ENCODE results near the gene CARM1.

The CARM1 gene

DNA sequence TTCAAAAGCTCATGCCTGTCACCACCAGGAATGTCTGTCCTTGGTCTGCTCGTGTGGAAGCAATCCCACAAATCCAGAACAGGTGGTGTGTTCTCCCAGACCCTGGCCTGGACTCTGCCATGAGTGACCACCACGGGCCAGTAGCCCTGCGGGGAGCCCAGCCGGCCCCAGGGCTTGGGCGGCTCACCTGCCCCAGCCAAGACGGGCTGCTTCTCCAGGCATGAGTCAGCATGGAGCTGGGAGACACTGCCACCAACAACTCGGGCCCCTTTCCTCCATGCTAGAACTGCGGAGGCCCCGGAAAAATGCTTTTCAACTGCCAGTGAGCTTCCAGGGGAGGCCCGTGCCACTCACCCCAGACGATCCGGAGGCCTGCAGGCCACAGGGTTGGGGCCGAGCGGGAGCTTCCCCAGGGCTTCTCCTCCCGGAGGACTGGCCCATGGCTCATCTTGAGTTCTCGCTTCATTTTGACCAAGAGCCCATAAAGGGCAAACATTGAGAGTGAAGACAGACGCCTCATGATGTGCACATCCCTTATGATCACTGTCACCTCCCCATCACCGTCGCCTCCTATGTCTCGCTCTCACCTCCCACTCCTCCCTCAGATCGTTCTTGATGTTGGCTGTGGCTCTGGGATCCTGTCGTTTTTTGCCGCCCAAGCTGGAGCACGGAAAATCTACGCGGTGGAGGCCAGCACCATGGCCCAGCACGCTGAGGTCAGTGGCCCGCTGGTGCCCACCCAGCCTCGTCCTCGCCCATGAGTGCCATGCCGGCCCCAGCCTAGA is 40.4 kb downstream of the CARM1 start:
- DNase-seq = no peak

DNA sequence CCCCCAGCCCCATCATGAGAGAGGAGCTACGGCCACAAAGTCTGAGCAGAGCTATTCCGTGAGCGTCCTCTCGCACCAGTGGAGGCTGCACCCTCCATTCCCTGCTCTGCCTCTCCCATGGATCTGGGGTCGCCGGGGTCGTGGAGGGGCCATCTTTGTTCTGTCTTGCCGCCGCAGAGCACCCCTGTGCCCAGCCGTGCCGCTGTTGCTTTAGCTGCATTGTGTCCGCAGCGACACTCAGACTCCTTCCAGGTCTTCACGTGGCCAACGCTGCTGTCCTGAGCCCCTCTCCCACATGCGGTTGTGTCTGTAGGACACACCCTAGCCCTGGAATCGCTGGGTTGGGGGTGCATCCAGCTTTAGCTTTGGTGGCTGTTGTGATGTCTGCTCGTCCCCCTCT is 41.3 kb downstream of the CARM1 start:
- no peak for DNase-seq

DNA sequence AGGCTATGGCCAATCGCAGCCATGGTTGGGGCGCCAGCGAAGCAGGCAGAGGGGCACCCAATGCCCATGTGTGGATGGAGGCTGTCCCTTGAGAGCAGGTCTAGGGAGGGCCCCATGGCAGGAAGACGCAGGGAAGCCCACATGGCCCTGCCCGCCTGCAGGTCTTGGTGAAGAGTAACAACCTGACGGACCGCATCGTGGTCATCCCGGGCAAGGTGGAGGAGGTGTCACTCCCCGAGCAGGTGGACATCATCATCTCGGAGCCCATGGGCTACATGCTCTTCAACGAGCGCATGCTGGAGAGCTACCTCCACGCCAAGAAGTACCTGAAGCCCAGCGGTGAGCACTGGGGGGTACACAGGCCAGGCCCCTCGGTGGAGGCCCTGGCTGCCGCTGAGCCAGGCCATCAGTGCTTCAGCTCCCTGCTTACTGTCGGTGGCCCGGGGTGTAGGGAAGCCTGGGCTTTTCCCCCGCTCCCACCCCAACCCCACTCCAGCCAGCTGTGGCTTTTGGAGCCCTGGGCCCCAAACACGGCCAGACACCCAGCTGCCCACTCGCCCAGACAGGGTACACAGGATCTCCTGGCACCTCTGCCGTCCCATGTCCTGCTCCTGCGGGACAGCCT is 42.5 kb downstream of the CARM1 start:
- no peak for DNase-seq

DNA sequence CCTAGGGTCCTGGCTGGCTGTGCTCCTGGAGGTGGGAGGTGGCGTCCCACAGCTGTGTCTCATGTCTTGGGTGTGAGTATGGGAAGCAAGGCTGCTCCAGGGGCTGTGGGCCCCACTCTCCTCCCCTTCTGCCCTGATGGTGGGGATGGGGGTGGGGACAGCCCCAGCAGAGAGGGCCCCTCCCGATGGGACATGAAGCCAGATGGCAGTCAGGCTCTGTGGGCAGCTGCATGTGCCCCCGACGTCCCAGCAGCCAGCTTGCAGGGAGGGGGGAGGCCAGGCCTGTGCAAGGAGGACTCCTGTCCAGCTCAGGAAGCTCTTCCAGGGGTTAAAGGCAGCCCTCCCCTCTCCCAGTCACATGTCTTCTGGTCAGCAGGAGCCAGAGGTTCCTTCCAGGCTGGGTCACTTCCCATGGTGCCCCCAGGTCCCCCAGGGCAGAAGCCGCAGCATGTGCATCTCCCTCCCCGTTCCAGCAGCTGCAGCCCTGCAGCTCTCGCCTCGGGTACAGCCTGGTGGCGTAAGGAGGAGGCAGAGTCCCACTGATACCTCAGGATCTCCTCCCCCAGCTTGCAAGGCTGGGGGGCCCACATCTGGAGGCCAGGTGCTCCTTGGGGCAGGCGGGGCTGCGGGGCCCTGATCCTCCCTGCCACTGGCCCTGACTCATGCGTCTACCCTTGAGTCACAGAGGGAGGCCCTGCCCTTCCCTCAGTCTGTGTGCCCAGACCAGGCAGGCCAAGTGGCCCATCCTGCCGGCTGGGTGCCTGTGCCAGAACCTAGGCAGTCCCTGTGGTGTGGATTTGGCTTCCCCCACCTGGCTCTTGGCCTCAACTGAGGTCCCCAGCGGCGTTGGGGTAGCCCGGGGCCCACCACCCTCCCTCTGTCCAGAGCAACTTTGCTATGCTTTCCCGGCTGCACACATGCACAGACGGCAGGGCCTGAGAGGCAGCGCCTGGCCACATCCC is 44.1 kb downstream of the CARM1 start:
- no peak for DNase-seq

DNA sequence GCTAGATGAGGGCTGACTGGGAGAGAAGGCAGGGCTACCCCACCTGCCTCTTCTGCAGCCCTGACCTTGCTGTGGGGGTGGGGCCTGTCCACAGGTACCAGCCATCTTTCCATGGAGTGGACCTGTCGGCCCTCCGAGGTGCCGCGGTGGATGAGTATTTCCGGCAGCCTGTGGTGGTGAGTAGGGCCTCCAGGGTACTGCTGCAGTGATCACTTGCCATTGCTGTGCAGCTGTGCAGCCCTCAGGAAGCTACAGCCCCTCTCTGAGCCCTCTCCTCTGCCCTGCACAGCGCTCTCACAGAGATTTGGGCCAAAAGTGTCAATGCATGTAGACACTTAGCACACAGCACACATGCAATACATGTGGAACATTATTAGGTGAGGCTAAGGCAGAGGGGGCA is 45.2 kb downstream of the CARM1 start:
- DNase-seq = no peak

DNA sequence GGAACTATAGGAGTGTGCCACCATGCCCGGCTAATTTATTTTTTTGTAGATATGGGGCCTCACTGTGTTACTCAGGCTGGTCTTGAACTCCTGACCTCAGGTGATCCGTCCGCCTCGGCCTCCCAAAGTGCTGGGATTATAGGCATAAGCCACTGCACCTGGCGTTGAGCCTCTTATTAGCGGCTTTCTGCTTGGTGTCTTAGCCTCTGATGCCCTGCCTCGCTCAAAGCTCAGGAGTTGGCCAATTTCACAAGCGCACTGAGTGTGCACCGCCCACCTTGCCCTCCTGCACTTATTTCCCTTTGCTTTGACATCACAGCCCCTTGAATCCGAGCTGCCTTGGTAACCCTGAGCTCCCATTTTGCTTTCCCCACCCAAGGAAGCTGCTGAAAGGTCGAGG is 47.0 kb downstream of the CARM1 start:
- DNase-seq = no peak

DNA sequence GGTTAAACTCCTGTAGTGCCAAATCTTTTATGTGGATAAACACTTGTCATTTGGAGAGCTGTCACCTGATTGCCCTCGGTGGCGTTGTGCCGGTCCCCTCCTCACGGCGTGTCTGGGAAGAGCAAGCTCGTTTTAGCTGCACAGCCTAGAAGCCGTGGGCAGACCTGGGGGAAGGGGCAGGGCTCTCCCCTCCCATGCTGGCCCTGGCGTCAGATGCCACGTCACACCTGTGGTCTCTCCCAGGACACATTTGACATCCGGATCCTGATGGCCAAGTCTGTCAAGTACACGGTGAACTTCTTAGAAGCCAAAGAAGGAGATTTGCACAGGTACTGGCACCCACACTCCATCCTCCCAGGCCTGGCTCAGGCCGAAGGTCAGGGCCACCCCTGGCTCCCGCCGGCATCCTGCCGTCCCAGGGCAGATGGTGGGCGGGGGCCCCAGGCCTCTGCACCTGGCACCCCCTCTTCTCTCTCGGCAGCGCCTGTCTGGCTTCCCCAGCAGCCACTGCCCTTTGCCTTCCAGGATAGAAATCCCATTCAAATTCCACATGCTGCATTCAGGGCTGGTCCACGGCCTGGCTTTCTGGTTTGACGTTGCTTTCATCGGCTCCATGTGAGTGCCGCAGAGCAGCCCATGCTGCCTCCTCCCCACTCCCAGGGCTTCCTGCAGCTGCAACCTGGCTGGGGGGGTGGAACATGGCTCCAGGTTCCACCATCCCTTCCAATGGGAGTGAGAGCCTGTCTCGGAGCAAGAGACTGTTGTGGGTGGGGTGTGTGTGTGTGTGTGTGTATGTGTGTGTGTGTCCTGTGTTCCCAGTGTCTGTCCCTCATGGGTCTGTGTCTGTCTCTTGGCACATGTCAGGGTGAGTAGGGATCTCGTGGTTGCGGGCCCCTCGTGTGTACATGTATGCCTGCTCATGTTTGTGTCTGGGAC is 48.3 kb downstream of the CARM1 start:
- DNase-seq = no peak

DNA sequence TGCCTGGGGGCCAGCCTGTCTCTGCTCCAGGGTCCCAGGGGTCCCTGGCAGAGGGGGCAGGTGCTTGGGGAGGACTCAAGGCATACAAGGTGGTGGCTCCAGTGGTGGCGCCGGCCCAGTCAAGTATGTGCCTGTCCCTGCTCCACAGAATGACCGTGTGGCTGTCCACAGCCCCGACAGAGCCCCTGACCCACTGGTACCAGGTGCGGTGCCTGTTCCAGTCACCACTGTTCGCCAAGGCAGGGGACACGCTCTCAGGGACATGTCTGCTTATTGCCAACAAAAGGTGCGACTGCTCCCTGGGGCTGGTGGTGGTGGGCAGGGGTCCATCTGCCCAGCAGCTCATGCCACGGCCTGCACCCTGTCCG is 48.9 kb downstream of the CARM1 start:
- no peak for DNase-seq

DNA sequence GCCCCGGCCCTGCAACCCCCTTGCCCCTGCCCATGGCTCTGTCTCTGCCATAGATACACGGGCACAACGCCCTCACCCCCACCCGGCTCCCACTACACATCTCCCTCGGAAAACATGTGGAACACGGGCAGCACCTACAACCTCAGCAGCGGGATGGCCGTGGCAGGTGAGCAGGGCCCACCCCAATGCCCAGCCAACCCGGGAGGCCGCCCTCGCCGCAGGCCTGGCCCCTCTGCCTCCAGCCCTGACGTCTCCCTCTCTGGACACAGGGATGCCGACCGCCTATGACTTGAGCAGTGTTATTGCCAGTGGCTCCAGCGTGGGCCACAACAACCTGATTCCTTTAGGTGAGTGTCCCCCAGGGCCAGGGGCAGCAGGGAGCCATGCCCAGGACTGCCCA is 49.4 kb downstream of the CARM1 start:
- DNase-seq = no peak

DNA sequence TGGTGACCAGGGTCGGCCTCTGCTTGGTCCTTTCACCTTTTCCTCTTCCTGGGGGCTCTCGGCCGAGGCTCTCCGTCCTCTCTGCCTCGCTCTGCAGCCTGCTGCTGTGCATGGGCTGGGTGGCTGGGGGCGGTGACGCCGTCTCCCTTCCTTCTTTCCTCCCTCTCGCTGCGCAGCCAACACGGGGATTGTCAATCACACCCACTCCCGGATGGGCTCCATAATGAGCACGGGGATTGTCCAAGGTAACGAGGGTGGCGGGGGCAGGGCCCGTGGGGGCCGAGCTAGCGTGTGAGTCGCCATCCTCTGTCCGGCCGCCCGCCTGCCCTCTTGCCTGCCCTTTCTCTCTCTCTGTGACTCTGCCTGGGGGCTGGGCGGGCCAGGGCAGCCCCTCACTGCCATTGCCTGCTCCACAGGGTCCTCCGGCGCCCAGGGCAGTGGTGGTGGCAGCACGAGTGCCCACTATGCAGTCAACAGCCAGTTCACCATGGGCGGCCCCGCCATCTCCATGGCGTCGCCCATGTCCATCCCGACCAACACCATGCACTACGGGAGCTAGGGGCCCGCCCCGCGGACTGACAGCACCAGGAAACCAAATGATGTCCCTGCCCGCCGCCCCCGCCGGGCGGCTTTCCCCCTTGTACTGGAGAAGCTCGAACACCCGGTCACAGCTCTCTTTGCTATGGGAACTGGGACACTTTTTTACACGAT is 50.0 kb downstream of the CARM1 start:
- no peak for DNase-seq

DNA sequence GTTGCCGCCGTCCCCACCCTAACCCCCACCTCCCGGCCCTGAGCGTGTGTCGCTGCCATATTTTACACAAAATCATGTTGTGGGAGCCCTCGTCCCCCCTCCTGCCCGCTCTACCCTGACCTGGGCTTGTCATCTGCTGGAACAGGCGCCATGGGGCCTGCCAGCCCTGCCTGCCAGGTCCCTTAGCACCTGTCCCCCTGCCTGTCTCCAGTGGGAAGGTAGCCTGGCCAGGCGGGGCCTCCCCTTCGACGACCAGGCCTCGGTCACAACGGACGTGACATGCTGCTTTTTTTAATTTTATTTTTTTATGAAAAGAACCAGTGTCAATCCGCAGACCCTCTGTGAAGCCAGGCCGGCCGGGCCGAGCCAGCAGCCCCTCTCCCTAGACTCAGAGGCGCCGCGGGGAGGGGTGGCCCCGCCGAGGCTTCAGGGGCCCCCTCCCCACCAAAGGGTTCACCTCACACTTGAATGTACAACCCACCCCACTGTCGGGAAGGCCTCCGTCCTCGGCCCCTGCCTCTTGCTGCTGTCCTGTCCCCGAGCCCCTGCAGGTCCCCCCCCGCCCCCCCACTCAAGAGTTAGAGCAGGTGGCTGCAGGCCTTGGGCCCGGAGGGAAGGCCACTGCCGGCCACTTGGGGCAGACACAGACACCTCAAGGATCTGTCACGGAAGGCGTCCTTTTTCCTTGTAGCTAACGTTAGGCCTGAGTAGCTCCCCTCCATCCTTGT is 50.7 kb downstream of the CARM1 start:
- no peak for DNase-seq

DNA sequence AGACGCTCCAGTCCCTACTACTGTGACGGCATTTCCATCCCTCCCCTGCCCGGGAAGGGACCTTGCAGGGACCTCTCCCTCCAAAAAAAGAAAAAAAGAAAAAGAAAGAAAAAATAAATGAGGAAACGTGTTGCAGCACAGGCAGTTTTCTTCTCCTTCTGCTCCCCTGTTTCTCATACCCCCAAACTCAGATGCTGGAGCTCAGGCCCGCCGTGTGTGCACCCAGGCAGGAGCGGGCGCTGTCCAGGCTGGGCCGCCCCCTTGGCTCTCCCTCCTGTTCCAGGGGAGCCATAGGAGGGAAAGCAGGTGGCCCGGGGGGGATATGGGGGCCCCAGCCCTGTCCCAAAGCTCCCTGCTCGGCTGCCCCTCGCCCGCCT is 51.3 kb downstream of the CARM1 start:
- no peak for DNase-seq

DNA sequence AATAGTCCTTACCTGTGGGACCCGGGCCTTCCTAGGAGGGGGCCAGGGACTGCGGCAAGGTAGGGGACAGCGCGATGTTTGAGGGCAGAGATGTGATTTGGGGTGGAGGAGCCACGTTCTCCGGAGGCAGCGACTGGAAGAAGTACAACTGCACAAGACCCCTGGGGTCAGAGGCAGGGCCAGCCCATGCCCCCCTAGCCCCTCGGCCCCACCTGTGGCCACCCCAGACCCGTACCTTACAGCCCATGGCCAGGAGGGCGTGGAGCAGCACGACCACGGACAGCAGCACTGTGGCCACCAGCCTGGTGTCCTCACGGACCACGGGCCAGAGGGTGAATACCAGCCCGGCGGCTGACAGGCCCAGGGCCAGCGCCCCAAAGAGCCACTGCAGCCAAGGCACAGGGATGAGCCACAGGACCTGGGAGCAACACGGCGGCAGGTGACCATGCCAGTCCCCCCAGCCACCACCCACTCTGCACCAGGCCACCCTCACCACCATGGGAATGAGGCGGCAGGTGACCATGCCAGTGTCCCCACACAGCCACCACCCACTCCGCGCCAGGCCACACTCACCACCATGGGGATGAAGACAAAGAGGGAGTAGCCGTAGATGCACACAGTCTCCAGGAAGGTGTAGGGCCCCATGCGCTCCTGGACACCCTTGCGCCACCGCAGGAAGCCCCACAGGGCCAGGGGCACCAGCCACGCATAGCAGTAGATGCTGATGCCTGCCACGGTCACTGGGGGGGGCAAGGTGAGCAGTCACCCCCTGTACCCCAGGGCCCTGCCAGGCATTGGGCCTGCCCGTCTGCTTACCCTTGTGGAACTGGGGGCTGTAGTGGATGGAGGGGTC is 52.1 kb downstream of the CARM1 start:
- DNase-seq = no peak

DNA sequence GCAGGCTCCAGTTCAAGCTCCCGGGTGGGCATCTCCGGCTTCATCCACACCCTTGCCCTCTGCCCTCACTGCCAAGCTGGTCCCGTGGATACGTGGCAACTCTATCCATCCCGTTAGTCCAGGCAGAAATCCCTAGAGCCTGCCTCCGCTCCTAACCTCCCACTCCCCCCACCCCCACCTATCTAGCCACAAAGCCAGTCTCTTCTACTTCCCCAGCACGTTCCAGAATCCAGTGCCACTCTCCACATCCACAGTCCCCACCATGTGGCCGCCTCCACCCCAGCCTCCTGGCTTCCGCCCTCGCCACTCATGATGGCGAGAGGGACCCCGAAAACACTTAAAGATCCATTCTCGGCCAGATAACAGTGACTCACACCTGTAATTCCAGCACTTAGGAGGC is 53.2 kb downstream of the CARM1 start:
- no peak for DNase-seq

DNA sequence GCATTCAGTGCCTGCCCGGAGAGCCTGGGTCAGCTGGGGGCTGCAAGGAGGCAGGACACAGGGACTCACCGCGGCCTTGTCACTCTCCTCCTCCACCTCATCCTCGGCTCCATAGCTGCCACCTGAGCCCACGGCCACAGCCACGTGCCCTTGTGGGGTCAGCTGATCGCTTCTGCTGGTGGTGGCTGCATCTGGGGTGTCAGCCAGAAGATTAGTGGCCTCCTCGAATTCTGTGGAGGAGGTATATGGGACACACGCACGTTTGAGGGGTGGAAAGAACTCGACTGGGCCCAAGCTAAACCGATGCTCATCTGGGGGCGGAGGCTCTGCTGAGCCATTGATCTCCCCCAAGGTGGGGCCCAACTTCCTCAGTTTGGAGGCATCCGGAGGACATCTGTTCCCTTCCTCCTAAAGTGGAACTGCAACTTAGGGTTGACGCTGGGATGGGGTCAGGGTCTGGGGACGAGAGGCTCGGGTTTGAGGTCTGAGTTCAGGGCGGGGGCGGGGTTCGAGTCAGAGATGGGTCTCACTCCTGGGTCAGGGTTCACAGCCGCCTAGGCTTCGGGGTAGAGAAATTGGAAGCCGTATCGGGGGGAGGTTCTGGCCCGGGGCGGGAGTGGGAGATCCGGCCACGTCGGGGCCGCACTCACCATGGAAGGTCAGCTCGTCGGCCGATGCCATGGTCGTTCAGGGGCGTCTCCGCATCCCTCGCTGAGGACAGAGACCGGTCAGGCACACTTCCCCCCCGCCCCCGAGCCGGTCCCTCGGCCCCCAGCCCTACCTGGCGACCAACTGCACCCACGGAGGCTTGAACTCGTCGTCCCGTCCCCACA is 56.6 kb downstream of the CARM1 start:
- DNase-seq = no peak

DNA sequence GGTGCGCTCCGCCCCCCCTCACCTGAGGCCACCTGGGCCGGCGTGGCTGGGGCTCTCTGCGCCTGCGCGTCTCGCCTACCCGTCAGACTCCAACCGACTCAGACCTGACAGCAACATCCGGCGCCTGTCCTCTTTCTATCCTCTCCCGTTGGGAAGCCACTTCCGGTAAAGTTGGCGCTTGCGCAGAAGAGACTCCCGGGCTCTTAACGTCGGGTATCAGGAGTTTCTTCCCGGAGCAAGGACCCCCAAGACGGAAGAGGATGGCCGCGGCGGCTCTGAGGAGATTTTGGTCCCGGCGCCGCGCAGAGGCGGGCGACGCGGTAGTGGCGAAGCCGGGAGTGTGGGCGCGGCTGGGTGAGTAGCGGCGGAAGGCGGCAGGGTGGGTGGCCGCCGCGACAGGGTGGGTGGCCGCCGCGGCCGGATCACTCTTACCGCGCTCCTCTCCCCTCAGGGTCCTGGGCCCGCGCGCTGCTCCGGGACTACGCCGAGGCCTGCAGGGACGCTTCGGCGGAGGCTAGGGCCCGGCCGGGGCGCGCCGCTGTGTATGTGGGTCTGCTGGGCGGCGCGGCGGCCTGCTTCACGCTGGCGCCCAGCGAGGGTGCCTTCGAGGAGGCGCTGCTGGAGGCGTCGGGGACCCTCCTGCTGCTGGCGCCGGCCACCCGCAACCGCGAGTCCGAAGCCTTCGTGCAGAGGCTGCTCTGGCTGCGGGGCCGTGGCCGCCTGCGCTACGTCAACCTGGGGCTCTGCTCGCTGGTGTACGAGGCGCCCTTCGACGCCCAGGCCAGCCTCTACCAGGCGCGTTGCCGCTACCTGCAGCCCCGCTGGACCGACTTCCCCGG is 57.4 kb downstream of the CARM1 start, which contains the start of the genes TIMM29 and YIPF2:
Gene TIMM29, plus strand, starts transcription at position 249 of the 839 bp plus-strand sequence. Its CDS starts 12 bp downstream, at position 261.
Gene YIPF2, minus strand, starts transcription at position 77 of the 839 bp plus-strand sequence. CDS start 229 bp downstream, outside the sequence.
- DNase-seq = peak; percentile 91

DNA sequence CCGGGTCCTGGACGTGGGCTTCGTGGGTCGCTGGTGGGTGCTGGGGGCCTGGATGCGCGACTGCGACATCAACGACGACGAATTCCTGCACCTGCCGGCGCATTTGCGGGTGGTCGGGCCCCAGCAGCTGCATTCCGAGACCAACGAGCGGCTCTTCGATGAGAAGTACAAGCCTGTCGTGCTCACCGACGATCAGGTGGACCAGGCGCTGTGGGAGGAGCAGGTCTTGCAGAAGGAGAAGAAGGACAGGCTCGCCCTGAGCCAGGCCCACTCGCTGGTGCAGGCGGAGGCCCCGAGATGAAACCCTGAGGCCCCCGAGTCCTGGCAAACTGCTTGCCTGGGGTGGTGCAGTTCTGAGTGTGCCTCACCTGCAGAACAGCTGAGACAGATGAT is 58.0 kb downstream of the CARM1 start:
- no peak for DNase-seq
